NCI-H1417 (cell line): ENCODE measurements around the gene DNAAF9.

Source experiments
- DNase-seq, 3 experiments: peaks; one replicate each; lab custom pipeline; 2025; lab: John Stamatoyannopoulos, UW

DNAAF9 gene

GRCh38 chr20:3410464-3410863 is 3.0 kb upstream of the DNAAF9 start:
- DNase-seq: no peak

- DNase-seq: no peak
These were observed 1.9 kb upstream of the DNAAF9 start for GRCh38 chr20:3409417-3409816.

- peak; percentile 81 to 92 (median 83) for DNase-seq
These were observed 535 bp upstream of the DNAAF9 start for GRCh38 chr20:3407771-3408637.

- peak in 2 of 3 experiments; percentile 76 to 79 for DNase-seq
These were observed 909 bp downstream of the DNAAF9 start for GRCh38 chr20:3406481-3407039.

GRCh38 chr20:3405696-3406358 is 1.6 kb downstream of the DNAAF9 start:
- DNase-seq: no peak

DNA sequence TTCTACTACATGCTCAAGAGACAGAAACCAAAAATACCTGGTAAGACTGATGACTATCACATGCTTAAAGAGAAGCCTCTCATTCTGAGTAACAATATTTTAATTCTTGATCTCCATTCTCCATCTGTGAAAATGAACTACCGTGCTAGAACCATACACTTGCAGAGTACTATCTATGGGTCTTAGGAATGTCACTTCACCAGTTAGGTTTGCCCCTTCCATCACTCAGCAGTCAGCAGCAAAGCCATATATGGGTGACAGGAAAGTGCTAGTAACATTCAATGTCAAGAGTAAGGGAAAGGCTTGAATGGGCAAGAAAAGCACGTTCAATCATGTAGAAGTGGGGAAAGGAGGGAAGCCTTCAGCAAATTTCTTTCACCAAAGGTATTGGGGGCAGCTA is 2.3 kb downstream of the DNAAF9 start:
- no peak for DNase-seq

DNA sequence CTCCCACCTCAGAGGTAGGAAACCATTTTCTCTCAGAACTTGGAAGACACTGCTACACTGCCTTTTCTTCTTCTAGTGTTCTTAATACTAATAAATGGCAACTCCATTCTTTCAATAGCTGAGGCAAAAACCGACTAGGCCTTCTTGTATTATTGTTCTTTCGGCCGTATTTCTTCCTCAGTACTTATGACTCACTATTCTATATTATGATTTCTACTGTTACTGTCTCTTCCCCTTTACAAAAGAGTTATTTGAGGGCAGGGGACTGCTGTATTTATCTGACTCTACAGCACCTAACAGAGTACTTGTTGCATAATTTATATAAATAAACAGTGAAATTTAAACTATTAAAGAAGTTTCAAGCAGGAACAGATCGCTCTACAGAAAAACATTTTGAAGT is 3.1 kb downstream of the DNAAF9 start:
- DNase-seq: no peak

DNA sequence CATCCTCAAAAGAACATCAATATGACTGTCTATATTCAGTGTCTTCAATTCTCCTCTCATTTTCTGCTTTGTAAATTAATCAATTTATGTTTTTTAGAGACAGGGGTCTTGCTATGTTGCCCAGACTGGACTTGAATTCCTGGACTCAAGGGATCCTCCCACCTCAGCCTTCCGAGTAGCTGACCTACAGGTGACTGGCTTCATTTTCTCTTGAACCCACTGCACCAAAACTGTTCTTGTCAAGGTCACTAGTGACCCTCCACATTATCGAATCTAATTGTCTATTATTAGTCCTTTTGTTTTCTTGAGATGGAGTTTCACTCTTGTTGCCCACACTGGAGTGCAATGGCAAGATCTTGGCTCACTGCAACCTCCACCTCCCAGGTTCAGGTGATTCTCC is 3.7 kb downstream of the DNAAF9 start:
- DNase-seq: no peak

DNA sequence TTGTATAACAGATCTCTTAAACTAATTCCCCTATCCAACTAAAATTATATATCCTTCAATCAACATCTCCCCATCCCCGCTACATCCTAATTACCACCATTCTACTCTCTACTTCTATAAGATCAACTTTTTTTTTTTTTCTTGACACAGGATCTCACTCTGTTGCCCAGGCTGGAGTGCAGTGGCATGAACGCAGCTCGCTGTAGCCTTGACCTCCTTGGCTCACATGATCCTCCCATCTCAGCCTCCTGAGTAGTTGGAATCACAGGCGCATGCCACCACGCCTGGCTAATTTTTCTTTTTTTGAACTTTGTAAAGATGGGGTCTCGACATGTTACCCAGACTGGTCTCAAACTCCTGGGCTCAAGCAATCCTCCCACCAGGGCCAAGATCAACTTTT is 5.0 kb downstream of the DNAAF9 start:
- no peak for DNase-seq

DNA sequence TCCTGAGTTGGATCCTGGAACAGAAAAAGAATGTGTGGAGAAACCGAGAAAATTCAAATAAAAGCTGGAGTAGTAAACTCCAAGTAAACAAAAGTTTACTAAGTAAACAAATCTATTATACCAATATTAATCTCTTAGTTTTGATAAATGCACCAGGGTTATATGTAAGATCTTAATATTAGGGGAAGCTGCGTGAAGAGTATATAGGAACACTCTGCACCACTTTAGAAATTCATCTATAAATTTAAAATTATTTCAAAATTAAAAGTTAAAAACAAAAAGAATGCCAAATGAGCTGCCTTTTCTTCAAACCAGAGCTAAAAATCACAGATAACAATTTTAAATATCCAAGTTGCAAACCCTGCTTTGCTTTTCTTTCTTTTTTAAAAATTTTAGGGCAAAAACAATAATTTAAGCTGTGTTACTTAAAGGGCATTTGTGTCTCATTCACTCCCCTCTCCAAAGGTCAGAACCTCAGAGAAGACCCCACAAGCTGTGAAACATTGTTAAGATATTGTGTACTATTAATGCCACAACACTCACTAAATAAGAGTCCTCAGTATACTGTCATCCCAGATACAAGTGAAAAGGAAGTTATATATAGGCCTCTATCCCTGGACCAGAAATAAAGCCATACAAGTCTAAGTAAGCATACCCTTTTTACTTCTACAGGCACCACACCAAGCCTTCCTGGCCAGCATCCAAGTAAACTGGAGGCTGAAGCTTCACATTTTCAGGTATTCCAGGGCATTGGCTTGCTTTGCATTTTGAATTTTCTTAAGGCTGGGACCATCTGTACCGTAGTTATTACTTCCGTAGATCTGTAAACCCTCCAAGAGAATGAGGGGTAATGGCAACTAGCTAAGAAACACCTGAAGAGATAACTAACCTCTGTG is 7.0 kb downstream of the DNAAF9 start:
- no peak for DNase-seq

DNA sequence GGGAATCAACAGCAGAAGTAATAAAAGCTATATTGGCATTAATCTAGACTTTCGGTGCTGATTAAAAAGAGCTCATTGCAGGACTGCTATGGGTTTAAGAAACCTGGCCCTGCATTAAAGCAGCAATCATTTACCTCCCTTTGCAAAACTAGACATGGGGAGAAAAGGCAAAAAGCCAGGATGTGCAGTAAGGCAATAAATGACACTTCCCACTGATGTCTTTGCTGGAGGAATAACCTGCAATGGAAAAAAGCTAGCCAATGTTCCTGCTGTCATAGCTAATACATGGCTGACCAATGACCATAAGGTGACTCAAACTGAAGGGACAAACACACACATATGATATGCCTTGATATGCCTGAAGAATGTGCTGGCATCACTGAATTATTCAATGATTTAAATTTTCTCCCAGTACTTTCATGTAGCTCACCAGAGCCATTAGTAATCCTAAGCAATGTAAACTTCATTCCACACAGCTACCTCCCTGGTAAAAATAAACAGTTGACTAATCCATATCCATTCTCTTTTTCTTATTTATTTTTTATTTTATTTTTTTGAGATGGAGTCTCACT is 8.7 kb downstream of the DNAAF9 start:
- no peak for DNase-seq

DNA sequence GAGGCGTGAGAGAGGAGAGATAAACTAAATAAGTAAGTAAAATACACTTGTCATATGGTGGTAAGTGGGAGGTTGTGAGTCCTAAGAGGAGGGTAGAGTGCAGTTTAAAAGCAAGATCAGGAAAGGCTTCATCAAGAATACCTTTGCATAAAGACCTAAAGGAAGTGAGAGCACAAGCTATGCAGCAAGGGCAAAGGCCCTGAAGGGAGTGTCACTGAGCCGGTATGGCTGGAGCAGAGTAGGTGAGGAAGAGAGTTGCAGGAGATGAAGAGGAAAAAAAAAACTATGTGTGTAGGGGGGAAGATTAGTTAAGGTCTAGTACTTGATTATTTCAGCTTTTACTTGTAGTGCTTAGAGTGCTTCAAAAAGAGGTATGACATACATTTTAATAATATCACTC is 11.0 kb downstream of the DNAAF9 start:
- no peak for DNase-seq

DNA sequence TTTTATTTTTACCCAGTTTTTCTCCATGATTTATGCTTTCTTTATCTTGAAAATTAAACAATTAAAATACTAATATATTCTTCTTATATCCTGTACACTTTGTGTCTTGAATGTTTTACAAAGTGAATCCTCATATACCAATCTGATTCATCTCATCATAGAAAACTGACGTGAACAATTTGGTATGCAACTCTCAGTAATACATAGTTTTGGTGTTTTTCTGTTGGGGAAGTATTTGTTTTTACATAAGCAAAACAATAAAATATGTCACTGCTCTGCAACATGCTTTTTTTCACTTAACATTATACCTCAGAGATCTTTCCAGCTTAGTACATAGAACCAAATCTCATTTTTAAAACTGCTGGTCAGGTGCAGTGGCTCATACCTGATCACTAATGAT is 14.7 kb downstream of the DNAAF9 start:
- DNase-seq: no peak

DNA sequence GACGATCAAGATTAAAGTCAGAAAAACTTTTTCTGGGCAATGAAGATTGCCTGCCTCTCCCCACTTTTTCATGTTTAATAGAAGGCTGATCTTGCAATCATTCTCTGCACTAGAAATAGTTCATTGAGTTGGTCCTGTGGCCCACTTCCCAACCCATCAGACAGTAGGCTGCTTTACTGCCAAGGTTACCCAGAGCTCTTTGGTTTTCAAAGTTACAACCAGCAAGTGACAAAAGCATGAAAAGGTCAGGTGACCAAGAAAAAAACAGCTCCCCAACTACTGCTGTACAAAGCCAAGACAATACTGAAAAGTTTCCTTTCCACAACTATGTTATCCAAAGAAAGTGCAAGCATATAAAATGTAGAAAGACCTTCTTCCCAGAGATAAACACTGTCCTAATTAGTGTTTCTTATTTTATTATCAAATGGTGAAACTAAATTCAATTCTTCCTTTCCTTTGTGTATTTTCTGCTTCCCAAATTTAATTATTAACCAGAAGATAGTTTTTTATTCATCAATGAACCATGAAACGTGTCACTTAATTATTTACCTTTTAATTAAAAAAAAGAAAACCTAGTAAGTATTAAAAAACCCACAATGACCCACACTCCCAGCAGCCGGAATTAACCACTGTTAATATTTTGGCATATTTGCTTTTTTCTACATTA is 16.6 kb downstream of the DNAAF9 start:
- DNase-seq: no peak

DNA sequence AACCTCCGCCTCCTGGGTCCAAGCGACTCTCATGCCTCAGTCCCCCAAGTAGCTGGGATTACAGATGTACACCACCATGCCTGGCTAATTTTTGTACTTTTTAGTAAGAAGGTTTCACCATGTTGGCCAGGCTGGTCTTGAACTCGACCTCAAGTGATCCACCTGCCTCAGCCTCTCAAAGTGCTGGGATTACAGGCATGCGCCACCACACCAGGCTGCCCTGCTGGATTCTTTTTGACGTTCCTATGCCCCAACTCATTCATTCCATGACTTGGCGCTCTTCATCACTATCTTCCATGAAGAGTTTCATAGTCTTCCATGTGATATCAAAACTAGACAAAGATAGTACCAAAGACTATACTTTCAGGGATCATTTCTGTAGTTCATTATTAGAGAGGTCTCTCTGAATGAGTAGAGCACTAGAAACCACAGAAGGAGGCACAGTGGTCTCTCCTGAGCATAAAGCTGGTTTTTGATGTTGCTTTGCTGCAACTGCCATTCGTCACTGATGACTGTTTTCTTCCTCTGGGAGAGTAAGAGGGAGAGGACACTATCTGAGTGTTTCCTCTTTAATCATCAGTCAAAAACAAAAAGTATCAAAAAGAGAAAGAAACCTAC is 23.5 kb downstream of the DNAAF9 start:
- DNase-seq: no peak

DNA sequence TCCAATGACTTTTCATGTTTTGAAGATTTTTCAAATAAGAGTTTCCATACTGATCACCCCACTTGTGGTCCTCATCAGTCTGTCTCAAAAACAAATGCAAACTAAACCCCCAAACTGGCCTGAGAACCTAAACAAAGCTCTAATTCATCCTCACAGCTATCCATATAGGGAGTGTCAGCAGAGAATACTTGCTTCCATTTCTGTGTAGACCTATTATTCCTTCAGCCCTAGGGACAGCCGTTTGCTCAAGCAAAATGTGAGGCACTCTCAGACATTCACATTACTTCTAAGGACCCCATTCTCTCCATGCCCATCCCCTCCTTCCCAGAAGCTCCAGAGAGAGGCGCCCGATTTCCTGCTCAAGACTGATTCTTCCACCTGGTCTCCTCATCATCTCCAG is 24.6 kb downstream of the DNAAF9 start:
- no peak for DNase-seq

- no peak for DNase-seq
These were observed 27.0 kb downstream of the DNAAF9 start for GRCh38 chr20:3380228-3381070.

DNA sequence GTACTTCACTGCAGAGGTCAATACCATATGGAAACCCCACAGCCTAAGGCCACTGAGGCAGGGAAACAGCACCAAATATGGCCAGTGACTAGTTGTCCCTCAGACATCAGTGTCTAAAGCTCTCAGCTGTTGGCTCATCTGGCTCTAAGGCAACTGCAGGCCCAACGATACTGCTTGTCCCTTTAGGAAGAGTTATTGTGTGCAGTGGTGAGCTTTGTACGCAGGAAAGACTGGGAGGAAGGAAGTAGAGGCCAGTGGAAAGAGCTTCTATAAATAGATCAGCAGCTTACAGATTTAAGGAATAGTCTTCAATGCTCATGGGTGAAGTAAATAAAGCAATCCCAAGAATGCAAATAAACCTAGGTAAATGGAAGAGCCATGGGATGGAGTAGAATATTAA is 29.3 kb downstream of the DNAAF9 start:
- DNase-seq: no peak

DNA sequence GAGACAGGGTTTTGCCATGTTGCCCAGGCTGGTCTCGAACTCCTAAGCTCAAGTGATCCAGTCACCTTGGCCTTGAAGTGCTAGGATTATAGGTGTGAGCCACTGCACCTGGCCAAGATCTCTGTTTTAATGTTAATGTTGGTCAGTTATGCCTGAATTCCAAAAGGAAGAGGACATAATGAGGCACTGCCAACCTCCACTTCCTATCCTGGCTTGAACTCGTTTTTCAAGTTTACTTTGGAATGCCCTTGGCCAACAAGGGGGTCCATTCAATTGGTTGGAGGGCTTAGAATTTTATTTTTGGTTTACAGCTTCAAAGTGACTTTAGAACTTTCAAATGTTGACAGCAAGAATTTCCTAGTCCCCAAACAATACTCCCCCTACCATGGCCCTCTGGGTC is 29.8 kb downstream of the DNAAF9 start:
- no peak for DNase-seq

- DNase-seq: no peak
These were observed 33.2 kb downstream of the DNAAF9 start for GRCh38 chr20:3374296-3374695.
